Activated naive CD4-positive, alpha-beta T cell (primary cell): ENCODE data around the gene TWSG1.
"Not testable (repeated sequence)": the region's sequence is repeated elsewhere in the genome, so short reads cannot be mapped to it uniquely, and the experiment has no call there.

Source experiments
- DNase-seq, 4 experiments: peaks; one replicate each; lab custom pipeline; 2025; lab: John Stamatoyannopoulos, UW

TWSG1 gene

GRCh38 chr18:9426753-9427152 is 92.2 kb downstream of the TWSG1 start:
- DNase-seq = no peak

- no peak for DNase-seq
These were observed 93.7 kb downstream of the TWSG1 start for GRCh38 chr18:9428301-9428706.

- no peak for DNase-seq
These were observed 94.5 kb downstream of the TWSG1 start for GRCh38 chr18:9428862-9429661.

- DNase-seq = no peak
These were observed 95.1 kb downstream of the TWSG1 start for GRCh38 chr18:9429662-9429993.

GRCh38 chr18:9430315-9430714 is 95.7 kb downstream of the TWSG1 start:
- not testable (repeated sequence) for DNase-seq

- no peak for DNase-seq
These were observed 96.7 kb downstream of the TWSG1 start for GRCh38 chr18:9431296-9431695.

GRCh38 chr18:9433122-9433521 is 98.5 kb downstream of the TWSG1 start:
- not testable (repeated sequence) for DNase-seq

GRCh38 chr18:9433671-9434121 is 99.1 kb downstream of the TWSG1 start:
- DNase-seq = no peak

GRCh38 chr18:9434122-9434701 is 99.6 kb downstream of the TWSG1 start:
- DNase-seq = no peak

GRCh38 chr18:9435041-9435440 is 100.5 kb downstream of the TWSG1 start:
- DNase-seq = no peak

- no peak for DNase-seq
These were observed 101.8 kb downstream of the TWSG1 start for GRCh38 chr18:9436206-9436929.

- no peak for DNase-seq
These were observed 102.5 kb downstream of the TWSG1 start for GRCh38 chr18:9437021-9437437.

- no peak for DNase-seq
These were observed 103.1 kb downstream of the TWSG1 start for GRCh38 chr18:9437672-9438071.

GRCh38 chr18:9441061-9441460 is 106.5 kb downstream of the TWSG1 start:
- no peak for DNase-seq

GRCh38 chr18:9444549-9444948 is 110.0 kb downstream of the TWSG1 start:
- no peak for DNase-seq

GRCh38 chr18:9446839-9447238 is 112.3 kb downstream of the TWSG1 start:
- no peak for DNase-seq

GRCh38 chr18:9447334-9447733 is 112.8 kb downstream of the TWSG1 start:
- no peak for DNase-seq

- DNase-seq = no peak
These were observed 115.2 kb downstream of the TWSG1 start for GRCh38 chr18:9449600-9450414.

GRCh38 chr18:9450920-9451319 is 116.3 kb downstream of the TWSG1 start:
- not testable (repeated sequence) for DNase-seq
